ENCODE measurements around the gene NTN1. TPM values are rescaled to one million over a fixed set of nuclear protein-coding genes. Genes with fewer than 3 reads are reported as not detected.
A peak's percentile ranks its signal among the peaks of the same experiment; 100 is the strongest.

NTN1 gene
- total RNA-seq, 1 donor from 2014 or later: 7.8 TPM

DNA sequence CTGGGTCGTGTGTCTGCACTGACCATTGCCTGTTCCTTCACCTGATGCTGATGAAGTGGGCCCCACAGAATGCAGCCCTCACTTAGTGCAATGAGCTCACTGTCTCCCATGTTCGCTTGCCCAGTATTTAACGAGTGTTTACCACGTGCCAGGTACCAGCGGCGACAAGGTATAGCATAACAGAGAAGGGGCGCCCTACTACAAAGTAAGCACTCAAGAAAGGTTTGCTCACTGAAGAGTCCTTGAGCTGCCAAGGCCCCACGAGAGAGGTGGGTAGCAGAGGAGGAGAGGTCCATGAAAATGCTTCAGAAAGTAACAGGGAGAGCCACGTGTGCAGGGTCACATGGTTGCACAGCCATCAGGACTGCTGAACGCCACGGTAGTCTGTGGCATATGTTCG is 230.0 kb downstream of the NTN1 start:
- peaks cover 4% of the 10 kb centered on the region for H3K36me3 ChIP-seq
- no peaks in the 10 kb centered on the region for H3K27me3 ChIP-seq (ENCODE audit: low read depth)
- no peaks in the 10 kb centered on the region for H3K9me3 ChIP-seq
- peaks cover 2% of the 10 kb centered on the region for H3K4me1 ChIP-seq
- no peak for DNase-seq
- ATAC-seq: peak; percentile 76 to 85
- no peak overlapping the region for H3K4me3 ChIP-seq
- no peak overlapping the region for H3K27ac ChIP-seq
- intact Hi-C loops (cut with DNase I): no loop called here
- TF ChIP-seq, protein P1, sequence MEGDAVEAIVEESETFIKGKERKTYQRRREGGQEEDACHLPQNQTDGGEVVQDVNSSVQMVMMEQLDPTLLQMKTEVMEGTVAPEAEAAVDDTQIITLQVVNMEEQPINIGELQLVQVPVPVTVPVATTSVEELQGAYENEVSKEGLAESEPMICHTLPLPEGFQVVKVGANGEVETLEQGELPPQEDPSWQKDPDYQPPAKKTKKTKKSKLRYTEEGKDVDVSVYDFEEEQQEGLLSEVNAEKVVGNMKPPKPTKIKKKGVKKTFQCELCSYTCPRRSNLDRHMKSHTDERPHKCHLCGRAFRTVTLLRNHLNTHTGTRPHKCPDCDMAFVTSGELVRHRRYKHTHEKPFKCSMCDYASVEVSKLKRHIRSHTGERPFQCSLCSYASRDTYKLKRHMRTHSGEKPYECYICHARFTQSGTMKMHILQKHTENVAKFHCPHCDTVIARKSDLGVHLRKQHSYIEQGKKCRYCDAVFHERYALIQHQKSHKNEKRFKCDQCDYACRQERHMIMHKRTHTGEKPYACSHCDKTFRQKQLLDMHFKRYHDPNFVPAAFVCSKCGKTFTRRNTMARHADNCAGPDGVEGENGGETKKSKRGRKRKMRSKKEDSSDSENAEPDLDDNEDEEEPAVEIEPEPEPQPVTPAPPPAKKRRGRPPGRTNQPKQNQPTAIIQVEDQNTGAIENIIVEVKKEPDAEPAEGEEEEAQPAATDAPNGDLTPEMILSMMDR (IDR thresholded peaks at IDR 0.05): no peak

DNA sequence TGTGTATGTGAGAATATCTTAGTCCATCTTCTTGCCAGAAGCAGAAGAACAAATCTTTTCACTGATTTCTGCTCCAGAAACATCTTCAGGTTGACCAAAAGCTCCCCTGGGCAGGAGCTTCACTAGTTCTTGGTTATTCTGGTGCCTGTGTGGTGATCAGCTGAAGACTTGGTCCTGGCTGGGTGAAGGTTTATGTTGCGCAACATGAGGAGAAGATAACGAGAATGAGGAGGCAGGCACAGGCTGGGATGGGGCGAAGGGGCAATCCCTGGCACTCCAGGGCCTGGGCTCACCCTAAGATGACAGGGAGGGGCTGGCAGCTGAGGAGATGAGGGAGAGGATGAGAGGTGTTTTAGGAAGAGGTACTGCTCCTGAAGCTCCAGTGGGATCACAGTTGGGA is 232.0 kb downstream of the NTN1 start:
- H3K9me3 ChIP-seq: no peaks in the 10 kb centered on the region
- peaks cover 4% of the 10 kb centered on the region for H3K36me3 ChIP-seq
- no peak overlapping the region for H3K4me3 ChIP-seq
- intact Hi-C loops (cut with DNase I): no loop called here
- DNase-seq (no peak), ATAC-seq (no peak)
- H3K27me3 ChIP-seq (ENCODE audit: low read depth): no peaks in the 10 kb centered on the region
- TF ChIP-seq, protein P1 (IDR thresholded peaks at IDR 0.05): no peak
- H3K27ac ChIP-seq: no peak overlapping the region
- peaks cover 14% of the 10 kb centered on the region for H3K4me1 ChIP-seq

DNA sequence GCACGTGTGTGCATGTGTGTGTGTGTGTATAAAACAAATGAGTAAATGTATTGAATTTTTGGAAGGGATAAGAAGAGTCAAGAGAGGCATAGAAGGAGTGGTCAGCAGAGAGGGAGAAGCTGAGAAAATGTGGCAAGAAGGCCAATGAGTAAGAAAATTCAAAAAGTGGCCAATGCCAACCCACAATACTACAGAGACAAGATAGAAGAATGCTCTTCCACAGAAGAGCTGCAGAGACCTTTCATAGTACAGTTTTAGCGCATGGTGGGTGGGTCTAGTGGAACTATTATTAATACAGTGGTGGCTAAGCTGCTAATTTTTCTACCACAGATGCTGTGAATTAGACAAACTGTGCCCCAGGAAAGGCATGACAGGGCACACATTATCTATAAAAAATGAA is 233.5 kb downstream of the NTN1 start:
- Histone ChIP-seq H3K27me3 (ENCODE audit: low read depth) (no peaks in the 10 kb centered on the region), H3K4me1 (peaks cover 14% of the 10 kb centered on the region), H3K36me3 (no peaks in the 10 kb centered on the region), H3K4me3 (no peak overlapping the region), H3K27ac (no peak overlapping the region), H3K9me3 (no peaks in the 10 kb centered on the region)
- ATAC-seq: no peak
- intact Hi-C loops (cut with DNase I): no loop called here
- TF ChIP-seq, protein P1 (IDR thresholded peaks at IDR 0.05): no peak
- no peak for DNase-seq

DNA sequence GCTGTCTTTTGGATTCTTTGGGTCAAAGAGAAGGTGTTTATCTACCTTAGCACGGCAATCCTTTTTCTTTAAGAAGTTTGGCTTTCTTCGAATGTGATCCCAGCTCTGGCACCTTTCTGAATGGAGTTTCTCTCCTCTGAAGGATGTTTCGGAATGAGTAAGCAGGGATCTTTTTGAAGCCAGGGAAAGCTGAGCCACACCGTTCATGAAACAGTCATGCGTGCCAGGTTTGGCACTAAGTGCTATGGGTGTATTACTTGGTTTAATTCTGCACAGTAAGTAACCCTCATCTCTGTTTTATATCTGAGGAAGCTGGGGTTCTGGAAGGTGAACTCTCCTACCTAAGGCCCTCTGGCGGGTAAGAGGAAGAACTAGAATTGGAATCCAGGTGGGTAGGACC is 234.5 kb downstream of the NTN1 start:
- TF ChIP-seq, protein P1 (IDR thresholded peaks at IDR 0.05): no peak
- intact Hi-C loops (cut with DNase I): no loop called here
- ATAC-seq: no peak

DNA sequence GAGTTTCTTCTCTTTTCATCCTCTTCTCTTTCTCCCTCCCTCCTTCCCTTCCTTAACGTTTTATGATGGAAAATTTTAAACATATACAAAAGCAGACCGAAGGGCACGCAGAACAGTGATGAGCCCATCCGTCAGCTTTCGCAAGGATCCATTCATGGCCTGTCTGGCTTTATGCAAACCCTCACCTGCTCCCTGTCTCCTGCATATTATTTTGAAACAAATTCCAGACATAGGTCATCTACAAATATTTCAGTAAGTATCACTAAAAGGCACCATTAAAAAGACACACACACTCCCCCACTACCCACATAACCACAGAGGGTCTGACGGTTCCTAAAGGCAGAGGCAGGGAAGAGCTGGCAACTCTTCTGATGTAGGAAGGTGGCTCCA is 235.0 kb downstream of the NTN1 start:
- peaks cover 14% of the 10 kb centered on the region for H3K4me1 ChIP-seq
- H3K4me3 ChIP-seq: no peak overlapping the region
- H3K9me3 ChIP-seq: no peaks in the 10 kb centered on the region
- no peak for ATAC-seq
- intact Hi-C loops (cut with DNase I): no loop called here
- TF ChIP-seq, protein P1 (IDR thresholded peaks at IDR 0.05): no peak
- H3K27ac ChIP-seq: no peak overlapping the region
- no peaks in the 10 kb centered on the region for H3K27me3 ChIP-seq (ENCODE audit: low read depth)
- H3K36me3 ChIP-seq: no peaks in the 10 kb centered on the region
- no peak for DNase-seq

More for the DNA sequence above, 234.5 kb downstream of the NTN1 start:
- Histone ChIP-seq H3K9me3 (no peaks in the 10 kb centered on the region), H3K27ac (no peak overlapping the region), H3K4me1 (peaks cover 14% of the 10 kb centered on the region), H3K36me3 (no peaks in the 10 kb centered on the region), H3K27me3 (ENCODE audit: low read depth) (no peaks in the 10 kb centered on the region), H3K4me3 (no peak overlapping the region)
- no peak for DNase-seq

Measured in lower lobe of right lung (tissue), 2 donors.